Measurements from ENCODE around the gene LRRIQ3. TPM values are rescaled to one million over a fixed set of nuclear protein-coding genes. Genes with fewer than 3 reads are reported as not detected.

Gene LRRIQ3
- total RNA-seq (2016; rRNA removed; fragmentation: Illumina TruSeq; extraction: Trizol) (1.2 and 1.3 TPM in 2 replicates), polyA plus RNA-seq (2011; rRNA removed) (0.55 and 1.1 TPM in 2 replicates), polyA minus RNA-seq (2011; rRNA and poly(A)+ RNA removed; ENCODE audit: low replicate concordance) (0.47 and 3.0 TPM in 2 replicates), Bru-seq, nascent RNA (percentile 14 among the genes with signal in this experiment), BruChase-seq, experiment 1, labeled RNA remaining after a 6-hour chase (percentile 13 among the genes with signal in this experiment), BruChase-seq, experiment 2, labeled RNA remaining after a 2-hour chase (percentile 12 among the genes with signal in this experiment)
- 0.51 and 0.62 TPM in 2 replicates for total RNA-seq (2016; cell fraction: cytosol; rRNA removed; fragmentation: Illumina TruSeq; extraction: Trizol; ENCODE audit: low read depth)
- total RNA-seq (2016; cell fraction: insoluble cytoplasmic fraction; rRNA removed; fragmentation: Illumina TruSeq; extraction: Trizol), result 1.1 and 2.1 TPM in 2 replicates
- total RNA-seq (2016; cell fraction: membrane; rRNA removed; fragmentation: Illumina TruSeq; extraction: Trizol), result 0.83 and 1.1 TPM in 2 replicates
- 0.84 and 0.85 TPM in 2 replicates for total RNA-seq (2016; cell fraction: nucleus; rRNA removed; fragmentation: Illumina TruSeq; extraction: Trizol)
- polyA plus RNA-seq (2011; cell fraction: cytosol; rRNA removed), result 0.31 and 0.42 TPM in 2 replicates
- polyA plus RNA-seq (2011; cell fraction: nucleus; rRNA removed), result 0.12 and 0.48 TPM in 2 replicates
- 0.41 and 1.0 TPM in 2 replicates for polyA plus RNA-seq (2012)
- polyA plus RNA-seq (2016; cell fraction: cytosol; fragmentation: Illumina TruSeq; extraction: Trizol; ENCODE audit: low read depth), result 0.83 and 0.84 TPM in 2 replicates
- polyA plus RNA-seq (2016; cell fraction: insoluble cytoplasmic fraction; fragmentation: Illumina TruSeq; extraction: Trizol; ENCODE audit: low read depth), result 1.2 and 1.5 TPM in 2 replicates
- polyA plus RNA-seq (2016; cell fraction: membrane; fragmentation: Illumina TruSeq; extraction: Trizol; ENCODE audit: low read depth), result 0.95 and 1.2 TPM in 2 replicates
- polyA plus RNA-seq (2016; cell fraction: nucleus; fragmentation: Illumina TruSeq; extraction: Trizol; ENCODE audit: insufficient read depth, low read depth), result 0.71 and 0.95 TPM in 2 replicates
- 0.69 TPM in 1 of 2 replicates, not detected in the other for polyA minus RNA-seq (2011; cell fraction: cytosol; rRNA and poly(A)+ RNA removed)
- polyA minus RNA-seq (2011; cell fraction: nucleus; rRNA and poly(A)+ RNA removed), result 1.2 and 1.6 TPM in 2 replicates
- long read RNA-seq, experiment 1, result 0 reads
- long read RNA-seq, experiment 2, partial matches to known transcripts, result 0 of 1 reads
- long read RNA-seq, experiment 2, other reads (novel, unspliced or antisense), result 1 of 1 reads

- Histone ChIP-seq H3K9ac (ENCODE audit: insufficient read depth, low read depth, low read length) (peak within 1 kb of the TSS; percentile 83), H3K4me3 (replicated peaks in 1 of 3; ENCODE audit: insufficient read depth in 1 of 3, low read depth in 2 of 3, low read length in 3 of 3) (peak within 1 kb of the TSS; percentile 55 to 85 (median 81)), H3K79me2 (ENCODE audit: insufficient read depth, low read length) (no peaks in the 10 kb centered on the region), H3K4me1 (ENCODE audit: insufficient read depth, low read length) (peaks cover 15% of the 10 kb centered on the region), H3K4me2 (ENCODE audit: low read depth, low read length) (peak within 1 kb of the TSS; percentile 75), H4K20me1 (ENCODE audit: insufficient read depth, low read length) (no peaks in the 10 kb centered on the region), H2AFZ (ENCODE audit: low read length) (peak within 1 kb of the TSS; percentile 96), H3K27me3 (ENCODE audit: control insufficient read depth in 1 of 2, insufficient read depth in 2 of 2, low read length in 2 of 2) (no peaks in the 10 kb centered on the region), H3K9me3 (ENCODE audit: low read length) (no peaks in the 10 kb centered on the region), H3K36me3 (replicated peaks in 1 of 2; ENCODE audit: control insufficient read depth in 1 of 2, insufficient read depth in 2 of 2, low read length in 2 of 2) (no peaks in the 10 kb centered on the region; a peak in 1 of 5 replicates), H3K27ac (ENCODE audit: extremely low read length, insufficient read depth, low read length) (peak within 1 kb of the TSS; percentile 73)
- ChIA-PET POLR2A (interaction anchor here (1.4 kb wide), 1 partner anchor 17 kb away, joined by 3 read pairs; no protein-coding TSS in a partner anchor), CTCF (ENCODE audit: low intra/inter-chr PET ratio, low total read pairs) (no interaction called here)
- intact Hi-C loops (cut with micrococcal nuclease; ENCODE audit: unreplicated experiment) (loop anchor here (5.0 kb wide), 1 partner anchor 534 kb away; the partner anchor contains the start of genes CRYZ and TYW3), in situ Hi-C loops (cut with HindIII; ENCODE audit: extremely low pct_ligation_motif_present, low pct_unique_long_range_greater_than_20kb) (no loop called here)
- DNase-seq (ENCODE audit: low spot score) (peak; percentile 88), FAIRE-seq (peak; percentile 36), ATAC-seq (peak; percentile 97)
- WGBS (ENCODE audit: low lambda C conversion rate), result 2% methylated on average over 22 of the region's 41 CpGs
- BruUV-seq (replicated peaks), result TSS peak; percentile 61
- TF ChIP-seq ZNF609 (CRISPR knock-in tag; IDR thresholded peaks at IDR 0.05; ENCODE audit: borderline replicate concordance) (no peak), ZNF652 (CRISPR knock-in tag; IDR thresholded peaks at IDR 0.05; ENCODE audit: borderline replicate concordance, low read depth) (no peak), ARID5B (CRISPR knock-in tag; IDR thresholded peaks at IDR 0.05) (peak; percentile 61; the same call in 1 of the 2 replicates), HNRNPLL (IDR thresholded peaks at IDR 0.05; ENCODE audit: low read depth, low read length, poor library complexity, severe bottlenecking) (peak; percentile 100), ZFP90 (CRISPR knock-in tag; IDR thresholded peaks at IDR 0.05; ENCODE audit: borderline replicate concordance) (no peak), KMT2A (CRISPR knock-in tag; IDR thresholded peaks at IDR 0.05) (peak; percentile 87), ZNF564 (CRISPR knock-in tag; IDR thresholded peaks at IDR 0.05) (no peak), MAX (IDR thresholded peaks at IDR 0.05) (no peak)
These were observed at the start of gene LRRIQ3, which contains the start of gene FPGT for GRCh38 chr1:74197657-74198552. LRRIQ3 (minus strand) TSS chr1:74198176; CDS start chr1:74183684, 14,492 bp downstream. FPGT (plus strand) TSS chr1:74198242; CDS start chr1:74198279, 37 bp downstream.
